GM18520 (cell line): ENCODE results near the gene MAP3K14.
A peak's percentile ranks its signal among the peaks of the same experiment; 100 is the strongest.
"Not testable (repeated sequence)": the region's sequence is repeated elsewhere in the genome, so short reads cannot be mapped to it uniquely, and the experiment has no call there.

Experiments
- ATAC-seq: cut with Tn5 transposase; IDR thresholded peaks from one replicate; pipeline ENCODE4 v1.9.1; 2021; ENCODE audit not compliant: unreplicated experiment

MAP3K14 gene

GRCh38 chr17:45261577-45262515 lies 55.0 kb downstream of the MAP3K14 start, which contains the start of gene SPATA32:
Gene SPATA32, minus strand, starts transcription at chr17:45262094. Its CDS starts 78 bp downstream, at chr17:45262016.
- ATAC-seq = no peak

GRCh38 chr17:45260204-45260783 lies 56.5 kb downstream of the MAP3K14 start:
- ATAC-seq = no peak

DNA sequence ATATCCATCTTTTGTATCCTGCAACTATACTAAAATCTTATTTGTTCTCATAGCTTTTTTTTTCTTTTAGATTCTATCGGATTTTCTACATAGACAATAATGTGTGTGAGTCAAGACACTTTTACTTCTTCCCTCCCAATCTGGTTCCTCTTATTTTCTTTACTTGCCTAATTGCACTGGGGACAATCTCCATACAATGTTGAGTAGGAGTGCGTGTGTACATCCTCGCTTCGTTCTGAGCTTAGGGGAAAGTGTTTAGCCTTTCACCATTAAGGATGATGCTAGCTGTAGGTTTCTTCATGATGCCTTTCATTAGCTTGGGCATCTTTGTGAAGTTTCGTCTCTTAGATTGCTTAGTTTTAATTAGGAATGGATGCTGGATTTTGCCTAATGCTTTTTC lies 57.8 kb downstream of the MAP3K14 start:
- ATAC-seq = no peak

GRCh38 chr17:45257115-45257514 lies 59.7 kb downstream of the MAP3K14 start:
- no peak for ATAC-seq

DNA sequence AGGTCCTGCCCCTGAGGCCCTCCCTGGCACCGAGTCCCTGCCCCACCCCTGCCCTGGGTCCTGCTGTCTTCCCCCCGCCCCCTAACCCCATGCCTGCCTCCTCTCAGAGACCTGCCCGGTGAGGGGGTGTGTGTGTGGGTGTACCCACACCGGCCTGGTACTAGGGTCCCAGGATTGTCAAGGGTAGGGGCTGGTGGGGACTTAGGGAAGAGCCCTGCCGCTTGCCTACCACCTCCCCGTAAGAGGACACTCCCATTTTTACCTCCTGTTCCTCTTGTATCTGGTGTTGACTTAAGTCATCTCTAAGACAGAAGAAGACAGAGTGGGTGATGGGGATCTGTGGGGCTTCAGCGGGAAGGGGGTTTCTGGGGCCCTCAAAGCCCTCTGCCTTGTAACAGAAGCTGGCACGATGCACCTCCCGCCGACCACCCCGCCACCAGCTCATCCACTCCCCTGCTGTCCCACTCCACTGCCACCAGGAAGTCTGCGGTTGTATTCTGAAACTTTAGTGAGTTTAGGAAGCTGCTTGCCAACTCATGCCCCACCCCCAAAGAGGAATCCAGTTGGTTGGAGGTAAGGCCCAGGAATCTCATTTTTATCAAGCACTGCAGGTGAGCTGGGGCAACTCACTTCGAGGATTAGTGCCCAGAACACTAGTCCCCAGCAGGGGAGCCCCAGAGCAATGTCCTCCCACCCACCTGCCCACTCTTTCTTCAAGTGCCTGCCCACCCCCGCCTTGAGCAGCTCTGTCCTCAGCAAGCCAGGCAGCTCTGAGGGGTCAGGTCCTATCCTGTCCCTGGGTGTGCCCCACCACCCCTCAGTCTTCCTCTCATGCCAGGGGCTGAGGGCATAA lies 60.5 kb downstream of the MAP3K14 start:
- ATAC-seq = no peak

DNA sequence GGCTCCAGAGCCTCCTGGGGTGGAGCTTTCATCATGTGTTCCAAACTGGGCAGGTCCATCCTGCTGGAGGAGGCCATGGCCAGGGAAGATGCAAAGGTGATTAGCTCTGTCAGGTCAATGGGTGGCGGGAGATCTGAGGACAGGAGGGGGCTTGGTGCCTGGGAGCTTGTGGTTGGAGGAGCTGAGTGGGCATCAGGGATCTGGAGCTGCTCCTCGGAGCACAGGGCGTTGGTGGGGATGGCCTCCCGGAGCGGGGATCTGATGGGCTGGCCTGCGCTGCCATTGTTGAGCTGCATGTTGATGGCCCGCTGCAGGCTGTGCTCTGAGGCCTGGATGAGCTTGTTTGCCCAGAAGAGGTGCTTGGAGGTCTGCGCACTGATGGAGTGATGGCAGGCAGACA lies 61.5 kb downstream of the MAP3K14 start:
- no peak for ATAC-seq

DNA sequence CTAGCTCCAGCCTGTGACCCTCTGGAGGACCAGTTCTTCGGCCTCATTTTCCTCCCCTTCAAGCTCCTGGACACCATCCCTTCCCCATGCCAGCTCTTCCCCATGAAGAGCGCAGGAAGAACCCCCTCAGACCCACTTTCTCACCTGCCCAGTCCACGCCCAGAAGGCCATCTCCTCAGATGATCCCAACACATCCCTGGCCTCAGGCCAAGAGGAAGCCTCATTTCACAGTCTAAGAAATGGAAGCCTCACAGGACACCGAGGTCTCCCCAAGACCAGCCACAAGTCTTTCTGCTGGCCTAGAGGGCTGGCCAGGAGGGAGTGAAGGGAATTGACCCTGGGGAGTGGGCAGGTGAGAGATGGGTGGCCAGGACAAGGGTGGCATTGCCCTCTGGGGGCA lies 62.9 kb downstream of the MAP3K14 start:
- no peak for ATAC-seq

DNA sequence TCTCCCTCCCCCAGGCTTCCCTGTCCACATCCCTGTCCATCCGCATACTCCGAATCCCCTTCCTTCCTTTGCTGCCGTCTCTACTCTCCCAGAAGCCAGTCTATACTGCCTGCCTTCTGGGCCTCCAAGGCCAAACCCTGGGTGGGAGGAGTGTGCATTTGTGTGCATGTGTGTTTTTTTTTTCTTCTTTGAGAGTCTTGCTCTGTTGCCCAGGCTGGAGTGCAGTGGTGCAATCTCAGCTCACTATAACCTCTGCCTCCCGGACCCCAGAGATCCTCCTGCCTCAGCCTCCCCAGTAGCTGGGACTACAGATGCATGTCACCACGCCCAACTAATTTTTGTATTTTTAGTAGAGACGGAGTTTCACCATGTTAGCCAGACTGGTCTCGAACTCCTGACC lies 63.6 kb downstream of the MAP3K14 start:
- ATAC-seq = not testable (repeated sequence)

GRCh38 chr17:45251931-45252330 lies 64.9 kb downstream of the MAP3K14 start:
- no peak for ATAC-seq

GRCh38 chr17:45248132-45248957 lies 68.5 kb downstream of the MAP3K14 start:
- peak; percentile 20 for ATAC-seq

GRCh38 chr17:45247429-45248131 lies 69.2 kb downstream of the MAP3K14 start:
- peak; percentile 48 for ATAC-seq

GRCh38 chr17:45246861-45247428 lies 69.9 kb downstream of the MAP3K14 start:
- no peak for ATAC-seq

- ATAC-seq = no peak
Observed at GRCh38 chr17:45246338-45246737, 70.5 kb downstream of the MAP3K14 start.

DNA sequence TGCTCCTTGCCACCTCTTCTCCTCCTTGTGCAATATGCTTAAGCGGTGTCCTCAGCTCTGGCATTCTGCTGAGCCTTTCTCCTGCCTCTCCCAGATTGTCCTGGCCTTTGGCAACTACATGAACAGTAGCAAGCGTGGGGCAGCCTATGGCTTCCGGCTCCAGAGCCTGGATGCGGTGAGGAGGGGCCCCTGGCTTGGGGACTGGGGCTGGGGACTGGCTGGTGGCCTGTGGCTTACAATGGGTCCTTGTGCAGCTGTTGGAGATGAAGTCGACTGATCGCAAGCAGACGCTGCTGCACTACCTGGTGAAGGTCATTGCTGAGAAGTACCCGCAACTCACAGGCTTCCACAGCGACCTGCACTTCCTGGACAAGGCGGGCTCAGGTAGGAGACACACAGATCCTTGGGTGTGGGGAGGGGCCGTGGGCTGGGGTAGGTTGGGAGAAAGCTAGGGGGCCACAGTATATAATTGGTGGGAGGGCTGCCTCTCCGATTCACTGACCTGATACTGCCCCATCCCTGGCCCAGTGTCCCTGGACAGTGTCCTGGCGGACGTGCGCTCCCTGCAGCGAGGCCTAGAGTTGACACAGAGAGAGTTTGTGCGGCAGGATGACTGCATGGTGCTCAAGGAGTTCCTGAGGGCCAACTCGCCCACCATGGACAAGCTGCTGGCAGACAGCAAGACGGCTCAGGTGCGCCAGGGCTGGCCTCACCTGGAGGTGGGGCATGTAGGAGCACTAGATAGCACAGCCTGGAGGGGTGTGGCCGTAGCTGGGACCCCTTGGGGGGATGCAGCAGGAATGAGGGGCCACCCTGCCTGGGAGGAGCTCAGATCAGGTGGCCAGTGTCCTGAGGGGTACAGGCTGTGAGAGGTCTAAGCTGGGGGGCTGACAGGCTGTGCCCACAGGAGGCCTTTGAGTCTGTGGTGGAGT lies 71.8 kb downstream of the MAP3K14 start:
- no peak for ATAC-seq

- no peak for ATAC-seq
Observed at GRCh38 chr17:45243750-45244149, 73.1 kb downstream of the MAP3K14 start.

- no peak for ATAC-seq
Observed at GRCh38 chr17:45242029-45242414, 74.8 kb downstream of the MAP3K14 start.

DNA sequence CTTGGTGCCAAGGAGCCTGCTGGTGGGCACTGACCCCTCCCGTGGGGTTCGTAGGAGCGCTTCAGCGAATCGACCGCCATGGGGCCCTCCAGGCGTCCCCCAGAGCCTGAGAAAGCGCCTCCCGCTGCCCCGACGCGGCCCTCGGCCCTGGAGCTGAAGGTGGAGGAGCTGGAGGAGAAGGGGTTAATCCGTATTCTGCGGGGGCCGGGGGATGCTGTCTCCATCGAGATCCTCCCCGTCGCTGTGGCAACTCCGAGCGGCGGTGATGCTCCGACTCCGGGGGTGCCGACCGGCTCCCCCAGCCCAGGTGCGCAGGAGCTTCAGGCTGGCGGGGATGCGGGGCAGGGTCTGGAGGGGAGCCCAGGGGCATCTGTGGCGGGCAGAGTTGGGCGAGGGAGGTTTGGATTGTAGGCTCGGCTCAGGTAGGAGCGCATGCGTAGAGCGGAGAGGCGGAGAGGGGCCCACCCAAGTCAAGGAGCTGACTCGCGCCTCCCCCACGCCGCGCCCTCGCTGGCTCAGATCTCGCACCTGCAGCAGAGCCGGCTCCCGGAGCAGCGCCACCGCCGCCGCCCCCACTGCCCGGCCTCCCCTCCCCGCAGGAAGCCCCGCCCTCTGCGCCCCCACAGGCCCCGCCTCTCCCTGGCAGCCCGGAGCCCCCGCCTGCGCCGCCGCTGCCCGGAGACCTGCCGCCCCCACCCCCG lies 75.3 kb downstream of the MAP3K14 start:
- no peak for ATAC-seq

GRCh38 chr17:45240905-45241327 lies 75.9 kb downstream of the MAP3K14 start:
- ATAC-seq = no peak
